C4-2B (cell line): Measurements from ENCODE around the gene LRMDA.
A peak's percentile ranks its signal among the peaks of the same experiment; 100 is the strongest.

Experiments used
- H3K27ac ChIP-seq: fragments of 450-650 bp; 2 replicates; pipeline ENCODE4 v1.5.1; 2017
- ZFX ChIP-seq: fragments of 450-650 bp; IDR thresholded peaks from 2 replicates; pipeline ENCODE4 v1.6.1; 2017
- TF ChIP-seq, protein P1 (sequence below): fragments of 450-650 bp; conservative IDR thresholded peaks from 2 replicates; pipeline ENCODE4 v1.5.1; 2017; ENCODE audit warnings: mild to moderate bottlenecking

LRMDA gene

DNA sequence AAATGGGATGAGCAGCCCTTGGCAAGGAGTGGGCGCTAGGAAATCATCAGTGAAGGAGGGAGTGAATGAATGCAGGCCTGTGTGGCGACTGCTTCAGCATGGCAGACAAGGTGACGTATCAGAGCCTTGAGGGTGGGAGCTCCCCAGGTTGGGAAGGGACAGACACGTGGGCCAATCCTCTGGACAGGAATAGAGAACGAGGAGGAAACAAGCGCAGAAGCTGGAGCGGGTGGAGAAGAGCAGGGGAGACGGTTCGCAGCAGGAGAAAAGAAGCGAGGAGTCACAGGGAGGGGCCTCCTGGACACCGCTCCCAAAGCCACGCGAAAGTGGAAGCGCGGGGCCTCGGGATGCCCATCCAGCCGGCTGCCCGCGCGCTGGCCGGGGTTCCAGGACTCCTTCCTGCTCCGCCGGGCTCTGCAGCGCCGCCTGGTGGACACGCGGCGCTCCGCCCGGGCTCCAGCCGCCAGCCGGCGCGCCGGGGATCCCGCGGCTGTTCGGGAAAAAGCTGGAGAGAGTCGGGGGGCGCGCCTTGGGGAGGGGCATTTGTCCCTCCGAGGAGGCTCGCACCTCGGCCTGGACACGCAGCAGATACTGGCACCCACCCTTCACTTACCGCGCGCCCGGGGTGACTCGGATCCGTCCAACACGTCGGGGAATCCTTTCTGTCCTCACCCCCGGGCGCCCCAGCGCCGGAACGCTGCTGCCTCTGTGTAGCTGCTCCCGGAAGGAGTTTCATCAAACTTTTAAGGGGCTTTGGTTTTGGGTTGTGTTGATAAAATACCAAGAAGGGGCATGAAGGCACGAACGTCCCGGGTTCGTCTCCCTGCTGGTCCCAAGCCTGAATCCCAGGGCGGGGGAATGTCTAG is 36.1 kb upstream of the LRMDA start:
- H3K27ac ChIP-seq, result no peak overlapping the region
- TF ChIP-seq, protein P1, sequence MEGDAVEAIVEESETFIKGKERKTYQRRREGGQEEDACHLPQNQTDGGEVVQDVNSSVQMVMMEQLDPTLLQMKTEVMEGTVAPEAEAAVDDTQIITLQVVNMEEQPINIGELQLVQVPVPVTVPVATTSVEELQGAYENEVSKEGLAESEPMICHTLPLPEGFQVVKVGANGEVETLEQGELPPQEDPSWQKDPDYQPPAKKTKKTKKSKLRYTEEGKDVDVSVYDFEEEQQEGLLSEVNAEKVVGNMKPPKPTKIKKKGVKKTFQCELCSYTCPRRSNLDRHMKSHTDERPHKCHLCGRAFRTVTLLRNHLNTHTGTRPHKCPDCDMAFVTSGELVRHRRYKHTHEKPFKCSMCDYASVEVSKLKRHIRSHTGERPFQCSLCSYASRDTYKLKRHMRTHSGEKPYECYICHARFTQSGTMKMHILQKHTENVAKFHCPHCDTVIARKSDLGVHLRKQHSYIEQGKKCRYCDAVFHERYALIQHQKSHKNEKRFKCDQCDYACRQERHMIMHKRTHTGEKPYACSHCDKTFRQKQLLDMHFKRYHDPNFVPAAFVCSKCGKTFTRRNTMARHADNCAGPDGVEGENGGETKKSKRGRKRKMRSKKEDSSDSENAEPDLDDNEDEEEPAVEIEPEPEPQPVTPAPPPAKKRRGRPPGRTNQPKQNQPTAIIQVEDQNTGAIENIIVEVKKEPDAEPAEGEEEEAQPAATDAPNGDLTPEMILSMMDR, result peak; percentile 98
- TF ChIP-seq ZFX, result no peak

DNA sequence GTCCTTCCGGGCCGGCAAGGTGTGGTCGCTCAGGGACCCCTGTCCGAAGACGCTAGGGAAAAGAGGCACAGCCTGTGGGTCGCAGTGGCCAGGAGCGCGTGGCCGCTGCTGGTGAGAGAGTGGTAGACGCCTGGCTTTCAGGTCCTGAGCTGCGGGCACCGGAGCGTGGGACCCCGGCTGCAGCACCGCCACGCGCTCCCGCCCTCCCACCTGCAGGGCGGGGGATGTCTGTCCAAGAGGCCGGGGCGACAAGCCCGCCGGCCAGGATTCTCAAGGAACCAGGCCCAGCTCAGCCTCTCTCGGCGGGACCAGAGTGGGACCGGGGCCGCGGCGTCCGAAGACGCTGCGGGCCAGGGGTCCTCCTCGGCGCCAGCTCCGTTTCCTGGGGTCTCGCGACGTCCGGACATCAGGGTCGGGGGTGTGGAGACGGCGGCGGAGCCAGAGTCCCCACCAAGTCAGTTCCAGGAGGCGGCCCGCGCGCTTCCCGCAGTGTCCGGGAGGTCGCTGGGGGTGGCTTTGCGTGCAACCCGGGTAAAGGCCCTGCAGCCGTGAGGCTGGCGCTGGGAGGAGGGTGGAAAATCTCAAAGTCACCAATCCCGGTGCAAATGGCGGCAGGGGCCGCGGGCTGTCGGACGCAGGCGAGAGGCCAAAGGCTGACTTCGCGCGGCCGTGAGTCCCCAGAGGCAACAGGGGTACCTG is 35.3 kb upstream of the LRMDA start:
- TF ChIP-seq, protein P1, result no peak
- no peak for TF ChIP-seq ZFX
- no peak overlapping the region for H3K27ac ChIP-seq

DNA sequence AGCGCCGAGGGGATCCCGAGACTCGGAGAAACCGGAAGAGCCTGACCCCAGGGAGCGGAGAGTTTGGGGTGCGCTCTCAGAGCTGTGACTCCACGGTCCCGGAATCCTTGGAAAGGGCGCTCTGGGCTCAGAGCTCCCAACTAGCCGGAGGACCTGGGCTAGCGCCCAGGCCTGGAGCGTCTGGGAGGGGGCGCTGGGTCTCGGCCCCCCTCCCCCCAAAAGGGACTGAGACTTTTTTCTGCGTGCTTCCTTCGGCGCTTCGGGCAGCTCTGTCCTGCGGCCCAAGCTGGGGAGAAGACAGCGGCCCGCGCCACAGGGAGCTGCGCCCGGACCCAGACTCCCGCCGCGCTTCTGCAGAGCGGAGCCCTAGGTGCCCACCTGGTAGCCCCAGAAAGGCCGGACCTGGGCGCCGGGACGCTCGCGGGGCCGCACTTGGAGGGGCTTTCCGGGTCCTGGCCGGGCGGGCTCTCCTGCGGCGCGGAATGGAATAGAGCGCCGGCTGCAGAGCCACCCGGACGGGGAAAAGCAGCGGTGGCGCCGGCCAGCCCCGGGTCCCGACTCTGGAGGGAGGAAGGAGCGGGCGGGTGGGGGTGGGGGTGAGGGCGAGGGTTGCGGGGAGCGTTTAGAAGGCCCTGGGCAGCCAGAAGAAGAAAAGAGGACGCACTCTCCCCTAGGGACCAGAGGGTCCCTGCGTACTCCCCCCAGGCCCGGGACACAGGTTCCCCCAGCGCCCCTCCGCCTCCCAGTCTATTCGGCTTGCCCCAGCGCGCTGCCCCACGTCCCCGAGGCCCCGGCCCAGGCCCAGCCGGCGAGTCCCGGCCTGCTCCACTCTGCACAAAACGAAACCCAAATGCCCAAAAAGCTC is 34.6 kb upstream of the LRMDA start:
- no peak for TF ChIP-seq ZFX
- TF ChIP-seq, protein P1, result no peak
- H3K27ac ChIP-seq, result no peak overlapping the region

DNA sequence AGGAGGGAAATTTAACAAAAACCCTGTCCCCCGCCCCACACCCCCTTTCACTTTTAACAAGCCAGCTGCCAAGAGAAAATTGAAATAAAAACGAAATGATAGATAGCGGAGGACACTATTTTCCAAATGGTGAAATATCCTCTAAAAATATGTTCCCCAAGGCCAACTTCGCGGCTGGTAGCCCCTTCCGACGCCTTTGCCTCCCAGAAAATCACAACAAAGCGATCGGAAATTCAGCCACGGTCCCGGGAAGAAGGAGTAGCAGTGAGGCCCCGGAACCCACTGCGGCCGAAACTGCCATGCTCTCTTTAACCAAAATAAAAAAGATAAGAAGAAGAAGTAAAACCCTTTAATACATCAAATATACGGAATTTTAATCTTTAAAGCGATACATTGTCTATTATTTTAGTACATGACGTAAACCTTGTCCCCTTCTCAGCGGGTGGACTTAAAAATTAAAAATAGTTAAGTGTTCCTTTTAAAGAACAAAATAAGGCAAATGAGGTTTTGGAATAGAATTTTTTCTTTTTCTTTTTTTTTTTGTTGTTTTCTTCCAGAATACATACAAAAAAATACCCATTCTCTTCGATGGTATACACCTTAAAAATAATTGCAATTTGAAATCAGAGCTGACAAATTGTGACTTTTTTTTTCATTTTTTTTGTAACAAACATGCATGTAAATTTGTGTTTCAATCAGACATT is 33.8 kb upstream of the LRMDA start:
- no peak overlapping the region for H3K27ac ChIP-seq
- no peak for TF ChIP-seq ZFX
- TF ChIP-seq, protein P1, result no peak

DNA sequence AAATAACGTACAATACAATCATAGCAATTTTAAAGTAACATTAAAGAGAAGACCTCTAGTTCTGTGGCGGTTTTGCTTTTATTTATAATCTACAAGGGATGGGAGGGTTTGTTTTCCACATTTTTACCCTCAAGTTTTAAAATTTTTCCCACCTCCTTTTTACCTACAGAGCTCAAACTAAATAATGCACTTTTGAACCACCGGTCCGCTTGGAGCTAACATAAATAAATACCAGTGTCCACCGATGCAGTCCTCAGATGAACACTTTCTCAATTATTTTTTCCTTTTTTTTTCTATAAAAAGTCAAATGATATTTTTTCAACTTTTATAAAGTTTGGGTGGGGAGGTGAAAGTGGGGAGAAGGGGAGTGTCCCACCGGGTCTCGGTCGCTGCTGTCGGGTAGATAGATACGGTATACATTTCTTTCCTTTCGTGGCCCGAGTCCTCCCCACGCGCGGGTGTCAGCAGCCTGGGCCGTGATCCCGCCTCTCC is 33.2 kb upstream of the LRMDA start:
- TF ChIP-seq ZFX, result no peak
- TF ChIP-seq, protein P1, result no peak
- no peak overlapping the region for H3K27ac ChIP-seq

DNA sequence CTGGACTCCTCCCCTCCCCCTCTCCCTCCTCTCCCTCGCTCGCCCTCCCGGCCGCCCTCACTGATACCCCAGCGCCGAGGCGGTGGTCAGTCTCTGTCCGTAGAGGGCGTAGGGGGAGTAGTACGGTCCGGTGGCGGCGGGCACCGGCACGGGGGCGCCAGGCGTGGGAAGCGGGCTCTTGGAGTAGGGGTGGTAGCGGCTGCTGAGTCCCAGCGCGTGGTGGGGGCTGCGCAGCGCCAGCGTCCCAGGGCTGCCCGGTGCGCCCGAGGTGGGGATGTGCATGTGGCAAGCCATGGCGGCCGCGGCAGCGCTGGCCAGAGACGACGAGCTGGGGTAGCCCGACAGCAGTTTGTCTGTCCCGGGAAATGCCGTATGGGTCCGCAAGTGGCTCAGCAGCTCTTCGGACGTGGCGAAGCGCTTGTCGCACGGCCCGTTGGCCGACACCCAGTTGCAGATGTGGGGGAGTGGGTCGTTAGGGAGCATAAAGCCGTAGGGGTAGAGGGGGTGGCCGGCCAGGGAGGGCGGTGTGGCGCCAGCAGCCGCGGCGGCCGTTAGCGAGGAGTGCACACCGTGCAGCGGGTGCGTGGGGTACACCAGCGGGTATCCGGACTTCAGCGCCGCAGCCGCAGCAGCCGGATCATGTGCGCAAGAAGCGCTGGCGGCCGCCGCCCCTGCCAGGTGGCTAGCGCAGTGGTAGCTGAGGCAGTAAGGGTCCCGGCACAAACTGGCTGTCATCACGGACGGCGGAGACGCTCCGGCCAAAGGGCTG is 32.5 kb upstream of the LRMDA start:
- TF ChIP-seq, protein P1, result no peak
- TF ChIP-seq ZFX, result no peak
- no peak overlapping the region for H3K27ac ChIP-seq
